Measurements from ENCODE around the gene HMGN4. TPM values are rescaled to one million over a fixed set of nuclear protein-coding genes. Genes with fewer than 3 reads are reported as not detected.

HMGN4 gene
- 78.1 and 88.5 TPM in 2 replicates for total RNA-seq

DNA sequence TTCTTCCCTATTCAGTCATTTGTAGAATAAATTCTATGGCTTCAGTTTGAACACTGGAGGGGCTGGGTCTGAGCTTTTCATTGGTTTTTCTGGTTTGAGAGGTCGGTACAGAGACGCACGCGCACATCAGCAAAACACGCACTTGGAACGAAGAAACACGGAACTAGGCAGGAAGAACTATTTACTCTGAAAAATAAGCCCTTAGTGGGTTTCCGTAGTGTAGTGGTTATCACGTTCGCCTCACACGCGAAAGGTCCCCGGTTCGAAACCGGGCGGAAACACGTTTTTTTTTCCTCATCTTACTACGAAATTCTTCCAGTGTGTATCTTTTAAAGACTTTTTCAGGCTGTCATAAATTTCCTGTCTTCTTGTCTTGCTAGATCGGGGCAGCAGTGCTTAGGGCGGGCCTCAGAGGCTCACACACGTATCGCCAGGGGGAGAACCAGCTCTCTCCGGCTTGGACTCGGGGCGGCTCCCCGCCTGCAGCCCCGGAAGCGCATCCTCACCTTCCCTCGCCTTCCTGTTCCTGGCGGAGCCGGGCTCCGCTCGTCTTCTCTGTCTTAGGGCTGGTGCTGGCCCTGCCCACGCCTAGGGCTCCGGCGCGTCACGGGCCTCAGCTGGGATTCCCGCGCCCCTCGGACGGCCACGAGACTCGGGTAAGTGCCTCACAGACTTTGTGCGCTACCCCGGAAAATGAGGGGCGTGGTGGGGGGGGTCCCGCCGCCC, at the start of gene HMGN4:
HMGN4 (plus strand) TSS at position 521 of the 726 bp plus-strand sequence. CDS start 6,841 bp downstream, outside the sequence.
- H3K36me3 ChIP-seq (ENCODE audit: control insufficient read depth, insufficient read depth, low read length) = no peaks in the 10 kb centered on the region
- H3K4me3 ChIP-seq (ENCODE audit: low read depth, low read length) = peak within 1 kb of the TSS; percentile 55
- H3K27me3 ChIP-seq (ENCODE audit: control insufficient read depth, insufficient read depth, low read length) = no peaks in the 10 kb centered on the region
- DNase-seq (ENCODE audit: low read depth) = no peak
- TF ChIP-seq, protein P1, sequence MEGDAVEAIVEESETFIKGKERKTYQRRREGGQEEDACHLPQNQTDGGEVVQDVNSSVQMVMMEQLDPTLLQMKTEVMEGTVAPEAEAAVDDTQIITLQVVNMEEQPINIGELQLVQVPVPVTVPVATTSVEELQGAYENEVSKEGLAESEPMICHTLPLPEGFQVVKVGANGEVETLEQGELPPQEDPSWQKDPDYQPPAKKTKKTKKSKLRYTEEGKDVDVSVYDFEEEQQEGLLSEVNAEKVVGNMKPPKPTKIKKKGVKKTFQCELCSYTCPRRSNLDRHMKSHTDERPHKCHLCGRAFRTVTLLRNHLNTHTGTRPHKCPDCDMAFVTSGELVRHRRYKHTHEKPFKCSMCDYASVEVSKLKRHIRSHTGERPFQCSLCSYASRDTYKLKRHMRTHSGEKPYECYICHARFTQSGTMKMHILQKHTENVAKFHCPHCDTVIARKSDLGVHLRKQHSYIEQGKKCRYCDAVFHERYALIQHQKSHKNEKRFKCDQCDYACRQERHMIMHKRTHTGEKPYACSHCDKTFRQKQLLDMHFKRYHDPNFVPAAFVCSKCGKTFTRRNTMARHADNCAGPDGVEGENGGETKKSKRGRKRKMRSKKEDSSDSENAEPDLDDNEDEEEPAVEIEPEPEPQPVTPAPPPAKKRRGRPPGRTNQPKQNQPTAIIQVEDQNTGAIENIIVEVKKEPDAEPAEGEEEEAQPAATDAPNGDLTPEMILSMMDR (IDR thresholded peaks at IDR 0.05; ENCODE audit: insufficient read depth, low read length, poor library complexity, severe bottlenecking) = peak; percentile 5

DNA sequence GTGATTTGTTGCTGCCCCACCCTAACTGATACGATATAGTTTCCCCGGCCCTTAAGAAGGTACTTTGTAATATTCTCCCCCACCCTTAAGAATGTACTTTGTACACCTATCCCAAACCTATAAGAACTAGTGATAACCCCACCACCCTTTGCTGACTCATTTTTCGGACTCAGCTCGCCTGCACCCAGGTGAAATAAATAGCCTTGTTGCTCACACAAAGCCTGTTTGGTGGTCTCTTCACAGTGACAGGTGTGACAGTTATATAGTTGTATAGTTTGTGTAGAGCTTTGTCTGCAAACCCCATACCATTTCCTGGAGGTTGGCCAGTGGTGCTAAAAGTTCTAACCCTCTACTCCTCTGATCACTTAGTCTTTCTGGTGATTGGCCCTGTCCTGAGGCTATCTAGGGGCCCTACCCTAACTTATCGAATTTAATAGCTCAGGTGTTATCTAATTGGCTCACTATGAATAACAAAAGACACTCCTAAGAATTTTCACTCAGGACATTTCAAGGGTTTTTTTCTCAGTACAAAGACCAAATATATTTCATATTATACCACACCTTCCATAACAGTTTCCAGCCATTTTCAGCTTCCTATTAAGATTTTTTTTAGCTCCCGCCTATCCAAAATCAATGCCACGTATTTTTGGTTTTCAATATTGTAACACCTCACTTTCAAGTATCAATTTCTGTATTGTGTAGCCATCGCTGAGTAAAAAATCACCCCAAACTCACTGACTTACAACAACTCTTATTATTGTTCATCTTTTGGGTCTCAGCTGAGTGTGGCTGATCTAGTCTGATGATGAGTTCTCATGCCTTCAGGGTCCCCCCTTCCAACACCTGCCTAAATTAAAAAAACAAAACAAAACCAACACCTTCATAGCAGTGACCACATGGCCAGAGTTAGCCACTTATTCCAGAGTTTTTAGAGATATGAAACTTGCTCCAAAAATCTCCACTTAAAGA, 47.9 kb upstream of the HMGN4 start:
- no peaks in the 10 kb centered on the region for H3K27me3 ChIP-seq (ENCODE audit: control insufficient read depth, insufficient read depth, low read length)
- no peaks in the 10 kb centered on the region for H3K36me3 ChIP-seq (ENCODE audit: control insufficient read depth, insufficient read depth, low read length)
- TF ChIP-seq, protein P1 (IDR thresholded peaks at IDR 0.05; ENCODE audit: insufficient read depth, low read length, poor library complexity, severe bottlenecking) = no peak
- DNase-seq (ENCODE audit: low read depth) = no peak
- H3K4me3 ChIP-seq (ENCODE audit: low read depth, low read length) = no peak overlapping the region

DNA sequence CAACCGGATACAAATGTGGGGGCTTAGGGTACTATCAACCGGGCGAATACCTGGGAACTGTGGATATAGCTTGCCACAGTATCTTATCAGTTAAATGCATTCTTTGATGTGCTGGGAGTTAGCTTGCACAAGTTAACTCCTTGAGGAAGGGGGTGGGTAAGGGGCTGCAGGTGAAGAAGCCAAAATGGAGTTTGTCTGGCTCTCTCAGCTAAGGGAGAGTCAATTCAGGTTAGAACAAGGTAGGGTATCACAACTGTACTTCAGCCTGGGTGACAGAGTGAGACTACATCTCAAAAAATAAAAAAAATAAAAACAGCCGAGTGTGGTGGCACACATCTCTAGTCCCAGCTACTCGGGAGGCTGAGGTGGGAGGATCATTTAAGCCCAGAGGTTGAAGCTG, 46.6 kb upstream of the HMGN4 start:
- DNase-seq (ENCODE audit: low read depth) = no peak
- no peaks in the 10 kb centered on the region for H3K27me3 ChIP-seq (ENCODE audit: control insufficient read depth, insufficient read depth, low read length)
- TF ChIP-seq, protein P1 (IDR thresholded peaks at IDR 0.05; ENCODE audit: insufficient read depth, low read length, poor library complexity, severe bottlenecking) = no peak
- no peaks in the 10 kb centered on the region for H3K36me3 ChIP-seq (ENCODE audit: control insufficient read depth, insufficient read depth, low read length)
- H3K4me3 ChIP-seq (ENCODE audit: low read depth, low read length) = no peak overlapping the region

GRCh38 chr6:26493258-26493657, 44.9 kb upstream of the HMGN4 start:
- no peak for DNase-seq (ENCODE audit: low read depth)
- H3K36me3 ChIP-seq (ENCODE audit: control insufficient read depth, insufficient read depth, low read length) = no peaks in the 10 kb centered on the region
- TF ChIP-seq, protein P1 (IDR thresholded peaks at IDR 0.05; ENCODE audit: insufficient read depth, low read length, poor library complexity, severe bottlenecking) = no peak
- no peak overlapping the region for H3K4me3 ChIP-seq (ENCODE audit: low read depth, low read length)
- H3K27me3 ChIP-seq (ENCODE audit: control insufficient read depth, insufficient read depth, low read length) = no peaks in the 10 kb centered on the region

DNA sequence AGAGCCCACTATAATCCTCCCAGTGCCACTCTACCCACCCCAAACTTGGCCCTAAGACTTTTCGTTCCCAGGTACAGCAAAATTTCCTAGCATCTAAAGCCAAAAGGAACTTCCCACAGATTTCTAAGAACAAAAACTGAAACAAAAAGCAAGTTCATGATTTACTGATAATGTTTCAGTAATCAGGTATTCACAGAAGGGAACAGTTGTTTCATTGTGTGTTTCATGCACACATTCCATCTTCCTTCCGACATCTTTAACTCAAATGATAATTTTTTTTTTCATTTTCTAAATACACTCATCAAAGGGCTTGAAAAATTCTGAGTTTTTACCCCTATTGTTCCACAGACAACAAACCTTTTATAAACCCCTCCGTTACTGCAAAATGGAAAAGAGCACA, 44.0 kb upstream of the HMGN4 start:
- TF ChIP-seq, protein P1 (IDR thresholded peaks at IDR 0.05; ENCODE audit: insufficient read depth, low read length, poor library complexity, severe bottlenecking) = no peak
- H3K36me3 ChIP-seq (ENCODE audit: control insufficient read depth, insufficient read depth, low read length) = no peaks in the 10 kb centered on the region
- H3K4me3 ChIP-seq (ENCODE audit: low read depth, low read length) = no peak overlapping the region
- no peaks in the 10 kb centered on the region for H3K27me3 ChIP-seq (ENCODE audit: control insufficient read depth, insufficient read depth, low read length)
- no peak for DNase-seq (ENCODE audit: low read depth)

All from kidney epithelial cell (primary cell).